ENCODE measurements around the gene MRPL48. TPM values are rescaled to one million over a fixed set of nuclear protein-coding genes. Genes with fewer than 3 reads are reported as not detected.

The MRPL48 gene
- total and polyA plus RNA-seq, 4 donors, result 20.5 to 38.1 (median 31.0) TPM

DNA sequence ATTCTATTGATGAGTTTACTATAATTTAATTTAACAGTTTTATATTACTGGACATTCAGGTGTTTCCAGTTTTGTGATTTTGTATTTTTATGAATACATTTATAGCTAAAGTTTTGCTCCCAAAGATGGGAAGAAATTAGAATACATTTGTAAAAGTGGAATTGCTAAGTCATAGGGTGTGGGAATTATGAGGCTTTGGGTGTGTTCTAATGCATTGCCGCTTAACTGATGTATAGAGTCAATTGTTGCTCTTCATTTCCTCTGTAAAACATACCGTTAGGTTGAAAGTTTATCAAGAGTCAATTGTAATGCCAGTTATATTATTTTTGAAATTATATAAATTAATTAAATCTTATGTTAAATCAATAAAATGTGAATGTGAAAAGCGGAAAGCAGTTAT is 105.4 kb downstream of the MRPL48 start:
- 97 to 98% methylated on average over 3 of the region's 3 CpGs for WGBS, 2 donors
- TF ChIP-seq, protein P1, sequence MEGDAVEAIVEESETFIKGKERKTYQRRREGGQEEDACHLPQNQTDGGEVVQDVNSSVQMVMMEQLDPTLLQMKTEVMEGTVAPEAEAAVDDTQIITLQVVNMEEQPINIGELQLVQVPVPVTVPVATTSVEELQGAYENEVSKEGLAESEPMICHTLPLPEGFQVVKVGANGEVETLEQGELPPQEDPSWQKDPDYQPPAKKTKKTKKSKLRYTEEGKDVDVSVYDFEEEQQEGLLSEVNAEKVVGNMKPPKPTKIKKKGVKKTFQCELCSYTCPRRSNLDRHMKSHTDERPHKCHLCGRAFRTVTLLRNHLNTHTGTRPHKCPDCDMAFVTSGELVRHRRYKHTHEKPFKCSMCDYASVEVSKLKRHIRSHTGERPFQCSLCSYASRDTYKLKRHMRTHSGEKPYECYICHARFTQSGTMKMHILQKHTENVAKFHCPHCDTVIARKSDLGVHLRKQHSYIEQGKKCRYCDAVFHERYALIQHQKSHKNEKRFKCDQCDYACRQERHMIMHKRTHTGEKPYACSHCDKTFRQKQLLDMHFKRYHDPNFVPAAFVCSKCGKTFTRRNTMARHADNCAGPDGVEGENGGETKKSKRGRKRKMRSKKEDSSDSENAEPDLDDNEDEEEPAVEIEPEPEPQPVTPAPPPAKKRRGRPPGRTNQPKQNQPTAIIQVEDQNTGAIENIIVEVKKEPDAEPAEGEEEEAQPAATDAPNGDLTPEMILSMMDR (IDR thresholded peaks at IDR 0.05; ENCODE audit: control extremely low read depth, extremely low read depth), result no peak
- no peak for DNase-seq
- no peak for ATAC-seq (ENCODE audit: insufficient read depth, low FRiP score)
- H3K36me3 ChIP-seq (ENCODE audit: control insufficient read depth in 4 of 4, insufficient read depth in 4 of 4, low read length in 4 of 4), result peaks cover 9 to 13% (median 10%) of the 10 kb centered on the region in 4 donors
- H3K4me1 ChIP-seq (ENCODE audit: control insufficient read depth in 5 of 5, insufficient read depth in 5 of 5, low read length in 5 of 5), result no peaks in the 10 kb centered on the region
- H3K9ac ChIP-seq (ENCODE audit: insufficient read depth in 1 of 2, low read length in 2 of 2), result no peak overlapping the region
- H3K27me3 ChIP-seq (ENCODE audit: control insufficient read depth in 3 of 3, insufficient read depth in 3 of 3, low read length in 2 of 3), result no peaks in the 10 kb centered on the region
- no peaks in the 10 kb centered on the region for H3K9me3 ChIP-seq (ENCODE audit: control insufficient read depth in 4 of 4, insufficient read depth in 3 of 4, low read length in 3 of 4)
- H3K27ac ChIP-seq (ENCODE audit: low read depth in 1 of 2, low read length in 1 of 2), result no peak overlapping the region
- H3K4me3 ChIP-seq, result no peak overlapping the region

DNA sequence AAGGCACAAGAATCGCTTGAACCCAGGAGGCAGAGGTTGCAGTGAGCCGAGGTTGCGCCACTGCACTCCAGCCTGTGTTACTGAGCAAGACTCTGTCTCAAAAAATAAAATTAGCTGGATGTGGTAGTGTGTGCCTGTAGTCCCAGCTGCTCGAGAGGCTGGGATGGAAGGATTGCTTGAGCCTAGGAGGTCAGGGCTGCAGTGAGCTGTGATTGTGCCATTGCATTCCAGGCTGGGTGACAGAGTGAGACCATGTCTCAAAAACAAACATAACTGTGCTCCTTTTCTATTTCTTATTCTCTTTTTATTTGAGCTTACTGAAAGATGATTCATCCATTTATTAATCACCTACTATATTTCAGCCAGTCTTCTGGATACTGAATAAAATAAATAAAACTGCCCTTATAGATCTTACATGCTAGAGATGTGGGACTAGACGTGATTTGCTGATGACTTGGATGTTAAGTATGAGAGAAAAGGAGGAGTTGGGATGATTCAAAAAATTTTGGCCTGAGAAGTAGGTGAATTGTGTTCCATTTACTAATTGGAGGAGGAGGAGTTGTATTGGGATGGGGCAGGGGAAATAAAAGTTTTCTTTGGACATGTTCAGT is 107.2 kb downstream of the MRPL48 start:
- H3K27me3 ChIP-seq (ENCODE audit: control insufficient read depth in 3 of 3, insufficient read depth in 3 of 3, low read length in 2 of 3), result no peaks in the 10 kb centered on the region
- no peak overlapping the region for H3K9ac ChIP-seq (ENCODE audit: insufficient read depth in 1 of 2, low read length in 2 of 2)
- ATAC-seq (ENCODE audit: insufficient read depth, low FRiP score), result no peak
- H3K4me3 ChIP-seq, result no peak overlapping the region
- no peaks in the 10 kb centered on the region for H3K4me1 ChIP-seq (ENCODE audit: control insufficient read depth in 5 of 5, insufficient read depth in 5 of 5, low read length in 5 of 5)
- no peak for DNase-seq
- no peak overlapping the region for H3K27ac ChIP-seq (ENCODE audit: low read depth in 1 of 2, low read length in 1 of 2)
- H3K36me3 ChIP-seq (ENCODE audit: control insufficient read depth in 4 of 4, insufficient read depth in 4 of 4, low read length in 4 of 4), result peaks cover 9 to 16% (median 10%) of the 10 kb centered on the region in 4 donors
- 95 to 97% methylated on average over 5 of the region's 5 CpGs for WGBS, 2 donors
- TF ChIP-seq, protein P1 (IDR thresholded peaks at IDR 0.05; ENCODE audit: control extremely low read depth, extremely low read depth), result no peak
- no peaks in the 10 kb centered on the region for H3K9me3 ChIP-seq (ENCODE audit: control insufficient read depth in 4 of 4, insufficient read depth in 3 of 4, low read length in 3 of 4)

DNA sequence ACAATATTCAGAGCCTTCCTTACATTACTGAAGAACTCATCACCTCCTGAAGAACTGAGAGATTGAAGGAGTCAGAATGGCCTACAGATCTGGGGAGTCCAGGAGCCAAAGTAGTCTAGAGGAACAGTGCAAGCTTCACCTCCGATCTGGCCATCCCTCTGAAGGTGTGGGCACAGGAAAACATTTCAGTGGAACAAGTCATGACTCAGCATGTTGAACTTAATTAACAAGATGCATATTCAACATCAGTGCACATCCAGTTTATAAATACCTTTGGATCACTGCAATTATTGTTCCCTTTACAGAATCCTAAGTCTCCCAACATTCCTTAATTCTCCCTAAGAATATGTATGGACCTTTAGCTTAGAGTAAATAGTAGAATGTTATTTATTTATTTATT is 114.6 kb downstream of the MRPL48 start:
- H3K9me3 ChIP-seq (ENCODE audit: control insufficient read depth in 4 of 4, insufficient read depth in 3 of 4, low read length in 3 of 4), result no peaks in the 10 kb centered on the region
- whole genome bisulfite sequencing, 2 donors, result 86 to 95% methylated on average over 1 of the region's 1 CpG
- peaks cover 0 to under 1% (median 0%) of the 10 kb centered on the region in 5 donors for H3K4me1 ChIP-seq (ENCODE audit: control insufficient read depth in 5 of 5, insufficient read depth in 5 of 5, low read length in 5 of 5)
- no peaks in the 10 kb centered on the region for H3K27me3 ChIP-seq (ENCODE audit: control insufficient read depth in 3 of 3, insufficient read depth in 3 of 3, low read length in 2 of 3)
- H3K36me3 ChIP-seq (ENCODE audit: control insufficient read depth in 4 of 4, insufficient read depth in 4 of 4, low read length in 4 of 4), result peaks cover 8 to 17% (median 11%) of the 10 kb centered on the region in 4 donors
- TF ChIP-seq, protein P1 (IDR thresholded peaks at IDR 0.05; ENCODE audit: control extremely low read depth, extremely low read depth), result no peak
- ATAC-seq (ENCODE audit: insufficient read depth, low FRiP score) (no peak), DNase-seq (no peak)
- H3K9ac ChIP-seq (ENCODE audit: insufficient read depth in 1 of 2, low read length in 2 of 2), result no peak overlapping the region
- no peak overlapping the region for H3K27ac ChIP-seq (ENCODE audit: low read depth in 1 of 2, low read length in 1 of 2)
- no peak overlapping the region for H3K4me3 ChIP-seq

DNA sequence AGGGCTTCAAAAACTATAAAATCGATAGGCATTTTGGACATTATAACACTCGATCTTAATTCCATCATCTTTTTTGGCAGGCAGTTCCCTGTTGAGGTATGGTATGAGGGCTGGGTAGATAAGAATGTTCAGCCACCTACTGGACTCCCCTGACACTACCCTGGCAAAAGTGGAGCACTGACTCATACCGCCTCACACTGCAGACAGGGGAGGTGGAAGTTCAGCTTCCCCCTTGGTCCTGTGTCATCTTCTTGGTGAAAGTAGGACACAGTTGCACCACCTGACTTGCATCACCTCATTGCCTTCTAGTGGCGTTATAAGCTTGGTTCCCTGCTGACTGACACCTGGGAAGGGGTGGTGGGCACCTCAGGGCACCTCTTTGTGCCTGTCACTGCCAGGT is 119.5 kb downstream of the MRPL48 start:
- Histone ChIP-seq H3K4me1 (ENCODE audit: control insufficient read depth in 5 of 5, insufficient read depth in 5 of 5, low read length in 5 of 5) (peaks cover 0 to 2% (median 0%) of the 10 kb centered on the region in 5 donors), H3K27me3 (ENCODE audit: control insufficient read depth in 3 of 3, insufficient read depth in 3 of 3, low read length in 2 of 3) (no peaks in the 10 kb centered on the region), H3K27ac (ENCODE audit: low read depth in 1 of 2, low read length in 1 of 2) (no peak overlapping the region), H3K9me3 (ENCODE audit: control insufficient read depth in 4 of 4, insufficient read depth in 3 of 4, low read length in 3 of 4) (no peaks in the 10 kb centered on the region), H3K9ac (ENCODE audit: insufficient read depth in 1 of 2, low read length in 2 of 2) (no peak overlapping the region), H3K36me3 (ENCODE audit: control insufficient read depth in 4 of 4, insufficient read depth in 4 of 4, low read length in 4 of 4) (peaks cover 8 to 16% (median 11%) of the 10 kb centered on the region in 4 donors), H3K4me3 (no peak overlapping the region)
- ATAC-seq (ENCODE audit: insufficient read depth, low FRiP score), result no peak
- TF ChIP-seq, protein P1 (IDR thresholded peaks at IDR 0.05; ENCODE audit: control extremely low read depth, extremely low read depth), result no peak
- no peak for DNase-seq
- 74 to 81% methylated on average over 4 of the region's 4 CpGs for WGBS, 2 donors
